Ammon's horn (tissue), 1 donor: ENCODE data around the gene RNF207.

Experiments used
- DNase-seq: peaks from one replicate; pipeline ENCODE4 v3.0.0-alpha.2; 2016; ENCODE audit warnings: low spot score

RNF207 gene

GRCh38 chr1:6174621-6175410 is 31.1 kb upstream of the RNF207 start:
- no peak for DNase-seq

- no peak for DNase-seq
Measured at GRCh38 chr1:6175411-6175828, 30.5 kb upstream of the RNF207 start.

- no peak for DNase-seq
Measured at GRCh38 chr1:6176779-6177178, 29.1 kb upstream of the RNF207 start.

- DNase-seq: no peak
Measured at GRCh38 chr1:6177681-6178380, 28.1 kb upstream of the RNF207 start.

GRCh38 chr1:6178751-6179563 is 27.0 kb upstream of the RNF207 start:
- no peak for DNase-seq

- DNase-seq: no peak
Measured at GRCh38 chr1:6179564-6180175, 26.2 kb upstream of the RNF207 start.

- DNase-seq: peak; percentile 37
Measured at GRCh38 chr1:6180268-6180706, 25.6 kb upstream of the RNF207 start, which contains the start of gene CHD5. TSS of gene CHD5 (minus strand) at chr1:6180321. CDS start at chr1:6180023, 298 bp downstream.

GRCh38 chr1:6180707-6181311 is 25.1 kb upstream of the RNF207 start:
- DNase-seq: no peak

- DNase-seq: no peak
Measured at GRCh38 chr1:6181347-6181770, 24.6 kb upstream of the RNF207 start.

- no peak for DNase-seq
Measured at GRCh38 chr1:6183520-6183989, 22.4 kb upstream of the RNF207 start.

GRCh38 chr1:6184083-6184783 is 21.7 kb upstream of the RNF207 start:
- no peak for DNase-seq

- no peak for DNase-seq
Measured at GRCh38 chr1:6185151-6185550, 20.8 kb upstream of the RNF207 start.

- no peak for DNase-seq
Measured at GRCh38 chr1:6185635-6186382, 20.1 kb upstream of the RNF207 start.

GRCh38 chr1:6188466-6188865 is 17.5 kb upstream of the RNF207 start:
- DNase-seq: no peak

- no peak for DNase-seq
Measured at GRCh38 chr1:6191968-6192367, 14.0 kb upstream of the RNF207 start.

- DNase-seq: no peak
Measured at GRCh38 chr1:6197746-6198427, 8.0 kb upstream of the RNF207 start.

GRCh38 chr1:6198646-6199297 is 7.1 kb upstream of the RNF207 start:
- DNase-seq: no peak

- peak; percentile 99 for DNase-seq
Measured at GRCh38 chr1:6199298-6200187, 6.4 kb upstream of the RNF207 start, which contains the start of gene RPL22. TSS of gene RPL22 (minus strand) at chr1:6199595. CDS start at chr1:6199573, 22 bp downstream.
